HG03460 (cell line): ENCODE measurements around the gene MINDY1.

Experiments used
- ATAC-seq: cut with Tn5 transposase; IDR thresholded peaks from one replicate; pipeline ENCODE4 v1.9.1; 2021; ENCODE audit not compliant: unreplicated experiment

MINDY1 gene

GRCh38 chr1:150987924-150988323, 18.8 kb downstream of the MINDY1 start:
- ATAC-seq, result no peak

GRCh38 chr1:150985179-150985825, 21.4 kb downstream of the MINDY1 start:
- ATAC-seq, result no peak

GRCh38 chr1:150981805-150982712, 24.6 kb downstream of the MINDY1 start, which contains the start of gene ANXA9:
TSS of gene ANXA9 (plus strand) at chr1:150982292. CDS start at chr1:150983106, 814 bp downstream.
- ATAC-seq, result no peak

DNA sequence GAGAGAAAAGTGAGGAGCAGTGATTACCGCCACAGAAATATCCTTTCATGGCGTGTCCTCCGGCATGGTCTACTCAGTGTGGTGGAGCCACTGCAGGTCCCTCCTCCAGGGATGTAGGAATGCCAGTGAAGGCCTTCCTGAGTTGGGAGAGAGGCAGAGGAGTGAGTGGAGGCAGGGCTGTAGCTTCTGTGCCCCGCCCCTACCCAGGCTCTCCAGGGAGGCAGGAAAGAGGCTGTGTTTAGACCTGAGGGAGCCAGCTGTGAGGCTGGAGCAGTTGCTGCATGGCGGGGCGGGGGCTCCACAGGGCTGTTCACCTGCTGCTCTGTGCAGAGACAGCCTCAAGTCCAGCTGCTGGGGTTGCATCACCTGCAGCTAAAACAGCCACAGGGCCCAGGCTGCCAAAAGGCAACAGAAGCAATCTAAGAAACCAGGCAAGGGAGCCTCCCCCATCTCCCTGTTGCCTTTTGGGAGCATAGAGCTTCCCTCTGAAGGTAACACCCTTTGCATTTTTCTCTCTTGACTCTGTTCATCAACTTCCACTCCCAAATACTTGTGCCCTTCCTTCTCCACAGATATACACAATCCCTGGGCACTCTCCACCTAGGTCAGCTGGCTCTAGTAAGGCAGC, 25.4 kb downstream of the MINDY1 start:
- ATAC-seq, result no peak

DNA sequence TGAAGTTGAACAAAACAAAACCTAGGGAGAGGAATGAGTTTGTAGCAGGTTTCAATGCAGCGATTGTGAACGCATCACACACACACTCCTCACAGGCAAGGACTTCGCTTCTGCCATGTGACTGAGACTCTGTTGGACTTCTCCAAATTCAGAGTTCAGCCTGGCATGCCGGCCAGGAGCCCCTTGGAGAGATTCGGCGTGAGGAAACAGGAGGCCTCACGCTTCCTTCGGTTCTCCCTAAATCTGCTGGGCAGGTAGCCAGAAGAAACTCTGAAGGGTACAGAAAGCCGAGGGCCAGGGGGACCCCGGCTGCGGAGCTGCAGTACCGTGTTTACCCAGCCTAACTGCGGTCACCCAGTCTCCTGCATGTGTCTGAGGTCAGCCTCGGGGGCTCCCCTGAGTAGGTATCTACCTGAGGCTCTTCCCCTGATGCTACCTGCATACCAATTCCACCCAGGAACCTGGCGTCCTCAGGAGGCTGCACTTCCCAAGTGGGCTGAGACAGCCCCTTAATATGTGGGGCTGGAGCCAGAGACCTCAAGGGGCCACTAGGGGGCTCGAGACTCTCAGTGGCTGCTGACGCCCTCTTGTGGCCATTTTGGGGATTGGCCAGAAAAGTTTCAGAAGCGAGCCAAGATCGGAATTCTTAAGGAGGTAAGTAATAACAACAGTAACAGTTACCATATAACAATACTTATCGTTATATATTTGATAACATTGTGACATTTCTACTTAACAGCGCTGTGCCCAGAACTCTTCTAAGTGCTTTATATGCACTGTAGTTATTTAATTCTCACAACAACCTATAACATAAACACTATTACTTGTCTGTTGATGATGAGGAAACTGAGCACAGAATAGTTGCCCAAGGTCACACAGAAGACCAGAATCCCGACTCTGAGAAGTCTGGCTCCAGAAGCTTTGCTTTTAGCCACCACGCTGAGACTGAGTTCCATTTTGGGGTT, 27.3 kb downstream of the MINDY1 start:
- no peak for ATAC-seq

GRCh38 chr1:150976879-150977694, 29.6 kb downstream of the MINDY1 start:
- ATAC-seq, result no peak

GRCh38 chr1:150976401-150976821, 30.3 kb downstream of the MINDY1 start:
- no peak for ATAC-seq

- peak; percentile 46 for ATAC-seq
Measured at GRCh38 chr1:150974580-150975478, 31.9 kb downstream of the MINDY1 start, which contains the start of gene CERS2. TSS of gene CERS2 (minus strand) at chr1:150974835. CDS start at chr1:150969090, 5,745 bp downstream.

GRCh38 chr1:150973836-150974579, 32.7 kb downstream of the MINDY1 start:
- ATAC-seq, result peak; percentile 27

GRCh38 chr1:150973258-150973835, 33.4 kb downstream of the MINDY1 start:
- ATAC-seq, result no peak

DNA sequence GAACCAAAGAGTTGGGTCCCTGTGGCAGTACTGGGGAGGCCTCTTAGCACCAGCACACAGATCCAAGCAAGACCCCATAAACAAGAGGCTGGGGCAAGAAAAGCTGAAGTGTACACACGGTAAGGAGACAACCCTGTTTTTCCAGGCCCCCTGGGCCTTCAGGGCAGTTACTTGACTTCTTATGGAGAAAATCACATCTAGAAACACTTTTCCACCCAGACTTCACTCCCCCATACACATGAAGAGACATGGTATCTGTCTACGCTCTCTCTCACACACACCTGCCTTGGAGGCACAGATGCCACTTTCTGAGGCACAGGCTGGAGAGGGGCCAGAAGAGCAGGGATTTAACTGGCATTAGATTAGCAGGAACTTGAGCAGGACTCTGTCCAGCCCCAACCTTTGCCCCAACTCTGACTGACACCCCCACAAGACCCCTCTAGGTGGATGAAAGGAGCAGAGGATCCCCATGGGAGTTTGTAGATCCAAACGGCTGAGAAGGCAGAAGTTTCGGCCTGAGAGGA, 34.2 kb downstream of the MINDY1 start:
- ATAC-seq, result no peak

DNA sequence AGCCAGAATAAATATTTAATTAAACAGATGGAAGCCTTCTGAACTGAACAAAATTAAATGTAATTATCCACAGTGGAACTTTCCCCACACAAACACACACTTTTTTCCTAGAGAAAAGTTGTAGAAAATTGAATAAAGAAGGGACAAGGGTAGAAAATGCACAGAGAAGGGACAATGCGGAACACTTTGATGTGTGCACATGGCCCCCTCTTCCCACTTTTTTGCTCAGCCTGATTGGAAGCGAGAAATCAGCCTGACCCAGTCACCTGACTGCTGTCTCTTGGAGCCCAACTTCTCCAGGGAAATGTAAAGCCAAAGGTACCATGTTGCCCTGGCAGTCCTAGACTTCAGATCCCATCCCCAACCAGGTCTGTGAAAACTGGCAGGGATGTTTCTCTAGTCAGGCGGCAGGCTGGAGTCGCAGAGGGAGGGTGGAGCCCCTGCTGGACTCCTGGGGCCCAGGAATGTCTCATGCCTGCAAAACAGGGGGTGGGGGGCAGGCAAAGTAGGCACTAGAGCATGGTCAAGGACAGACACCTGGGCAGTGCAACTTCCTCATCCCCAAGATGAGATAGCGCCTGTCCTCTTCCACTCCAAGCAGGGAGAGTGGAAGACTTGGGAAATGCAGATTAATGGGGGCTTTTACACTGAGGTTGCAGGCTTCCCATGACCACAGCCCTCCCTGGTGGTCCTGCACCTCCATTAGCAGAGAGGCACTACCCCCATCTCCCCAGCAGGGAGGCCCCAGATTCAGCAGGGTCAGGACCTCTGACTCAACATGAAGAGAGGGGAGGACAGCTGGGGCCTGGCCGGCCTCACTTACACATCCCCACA, 34.9 kb downstream of the MINDY1 start:
- ATAC-seq, result no peak

- ATAC-seq, result no peak
Measured at GRCh38 chr1:150970808-150971582, 35.7 kb downstream of the MINDY1 start.

DNA sequence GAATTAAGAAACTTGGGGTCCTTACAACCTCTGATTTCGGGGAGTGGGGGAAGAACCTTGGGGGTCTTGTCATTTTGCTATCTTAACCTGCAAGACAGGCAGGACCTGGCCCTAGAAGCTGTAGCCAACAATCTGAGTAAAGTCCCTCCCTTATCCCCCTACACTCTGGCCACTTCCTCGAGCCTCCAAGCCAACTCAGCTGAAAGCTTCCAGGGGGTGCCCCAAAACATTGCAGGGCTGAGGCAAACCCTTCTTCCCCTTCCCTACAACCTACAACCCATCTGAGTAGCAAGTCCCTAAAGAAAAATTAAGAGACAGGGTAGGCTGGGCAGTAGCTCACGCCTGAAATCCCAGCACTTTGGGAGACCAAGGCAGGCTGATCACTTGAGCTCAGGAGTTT, 37.1 kb downstream of the MINDY1 start:
- ATAC-seq, result no peak

DNA sequence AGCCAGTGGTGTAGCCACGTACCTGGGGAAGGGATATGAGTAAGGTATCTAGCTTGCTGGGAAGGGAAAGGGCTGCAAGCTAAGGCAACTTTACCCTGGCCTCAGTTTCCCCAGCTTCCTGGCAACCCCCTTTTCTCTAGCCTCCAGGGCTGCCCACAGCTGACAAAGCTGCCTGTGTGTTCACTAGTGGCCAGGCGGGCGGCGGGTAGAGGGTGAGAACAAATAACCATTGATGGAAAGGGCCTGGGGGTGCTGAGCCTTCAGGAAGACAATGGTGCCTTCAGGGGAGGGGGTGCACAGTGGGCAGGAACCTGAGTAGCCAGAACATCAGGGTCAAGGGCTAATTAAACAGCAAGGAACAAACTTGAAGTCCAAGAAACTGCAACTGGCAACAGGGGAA, 38.2 kb downstream of the MINDY1 start:
- no peak for ATAC-seq

GRCh38 chr1:150967936-150968335, 38.8 kb downstream of the MINDY1 start:
- ATAC-seq, result no peak
